Stomach smooth muscle (tissue), 2 donors: ENCODE results near the gene KPNB1.

Experiments used
- H3K27ac ChIP-seq: one replicate; pipeline ENCODE4 v1.7.0; 2013; ENCODE audit warnings: mild to moderate bottlenecking, low read length, inconsistent platforms
- H3K27me3 ChIP-seq, 2 donors: one replicate each; pipeline ENCODE4 v1.7.0; 2013; ENCODE audit warnings: low read length in 2 of 2; ENCODE audit not compliant: insufficient read depth in 2 of 2, control insufficient read depth in 1 of 2
- H3K36me3 ChIP-seq, 2 donors: one replicate each; pipeline ENCODE4 v1.7.0; 2013; ENCODE audit warnings: low read length in 2 of 2; ENCODE audit not compliant: control insufficient read depth in 2 of 2, insufficient read depth in 2 of 2
- H3K4me1 ChIP-seq: one replicate; pipeline ENCODE4 v1.7.0; 2013; ENCODE audit warnings: low read length; ENCODE audit not compliant: control insufficient read depth, insufficient read depth
- H3K4me3 ChIP-seq, 2 donors: one replicate each; pipeline ENCODE4 v1.7.0; 2013; ENCODE audit warnings: low read length in 2 of 2
- H3K9ac ChIP-seq, 2 donors: one replicate each; pipeline ENCODE4 v1.7.0; 2013; ENCODE audit warnings: low read length in 2 of 2, mild to moderate bottlenecking in 1 of 2
- H3K9me3 ChIP-seq, 2 donors: one replicate each; pipeline ENCODE4 v1.7.0; 2013; ENCODE audit warnings: low read length in 2 of 2; ENCODE audit not compliant: control insufficient read depth in 2 of 2
- donor health status: healthy.
- donor health status: Pancreatic carcinoma.

The KPNB1 gene

DNA sequence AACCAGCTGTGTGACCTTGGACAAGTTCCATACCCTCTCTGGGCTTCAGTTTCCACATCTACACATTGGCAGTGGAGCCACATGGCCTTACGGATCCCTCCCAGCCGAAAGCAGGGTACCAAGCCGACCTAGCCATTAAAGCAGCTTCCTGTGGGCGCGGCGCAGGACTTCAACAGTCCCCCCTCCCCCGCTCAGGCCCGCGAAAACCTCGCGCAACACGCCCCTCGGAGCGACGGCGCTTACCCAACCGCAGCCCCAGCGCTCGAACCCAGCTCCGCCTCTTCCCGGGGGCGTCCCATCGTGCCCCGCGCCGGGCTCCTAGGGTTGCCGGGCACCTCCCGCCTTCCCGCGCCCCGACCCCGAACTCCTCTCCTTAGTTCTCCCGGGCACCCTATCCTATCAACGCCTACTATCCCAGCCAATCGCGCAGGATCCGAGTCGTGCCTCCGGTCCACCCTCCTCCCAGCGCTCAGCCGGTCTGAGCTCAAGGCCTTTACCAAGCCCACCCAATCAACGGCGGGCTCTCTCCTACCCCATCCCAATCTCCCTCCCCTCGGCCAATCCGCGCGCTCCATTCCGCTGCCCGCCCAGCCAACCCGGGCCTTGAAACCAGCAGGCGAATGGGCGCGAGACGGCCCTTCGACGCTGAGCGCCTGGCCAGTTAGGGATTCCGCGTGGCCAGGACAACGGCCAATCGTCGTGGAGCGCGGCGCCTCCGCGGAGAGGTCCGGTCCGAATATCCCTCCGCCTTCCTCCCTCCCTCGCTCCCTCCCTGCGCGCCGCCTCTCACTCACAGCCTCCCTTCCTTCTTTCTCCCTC is at the start of gene KPNB1:
TSS of gene KPNB1 (plus strand) at position 767 of the 819 bp plus-strand sequence. CDS start 326 bp downstream, outside the sequence.
- Histone ChIP-seq H3K9me3 (no peaks in the 10 kb centered on the region), H3K36me3 (peaks cover 10 to 17% of the 10 kb centered on the region in 2 donors), H3K27ac (peak within 1 kb of the TSS; percentile 90), H3K27me3 (no peaks in the 10 kb centered on the region), H3K4me1 (peaks cover 25% of the 10 kb centered on the region), H3K9ac (peak within 1 kb of the TSS; percentile 85 to 90), H3K4me3 (peak within 1 kb of the TSS; percentile 84 to 93)

DNA sequence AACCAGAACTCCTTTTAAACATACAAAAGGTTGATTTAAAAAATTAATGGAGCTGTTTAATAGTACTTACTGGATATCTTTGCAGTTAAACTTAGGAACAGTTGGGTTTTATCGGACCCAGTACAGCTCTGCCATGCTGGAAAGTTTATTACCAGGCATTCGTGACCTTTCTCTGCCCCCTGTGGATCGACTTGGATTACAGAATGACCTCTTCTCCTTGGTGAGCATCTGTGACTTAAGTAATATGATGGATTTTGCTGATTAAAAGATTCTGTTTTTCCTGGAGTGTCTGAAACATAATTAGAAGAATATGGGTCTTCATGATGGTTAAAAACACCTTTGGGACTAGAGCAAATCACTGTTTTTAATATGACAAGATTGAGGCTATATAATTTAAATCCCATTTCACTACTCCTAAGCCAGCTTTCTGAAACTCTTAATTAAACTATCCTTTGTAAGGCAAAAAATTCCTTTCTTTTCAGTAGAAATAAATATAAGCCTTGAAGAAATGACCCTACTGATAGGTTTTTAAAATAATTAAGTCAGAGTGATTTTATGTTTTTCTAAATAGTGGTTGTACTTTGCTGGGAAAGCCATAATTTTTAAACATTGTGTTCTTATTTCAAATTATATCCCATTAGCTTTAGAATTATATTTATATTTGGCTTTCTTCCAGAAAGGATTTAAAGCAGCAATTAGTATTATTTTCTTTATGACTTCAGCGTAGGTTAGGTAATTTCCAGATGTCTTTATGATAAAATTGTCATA is 45.7 kb upstream of the KPNB1 start:
- Histone ChIP-seq H3K9ac (no peak overlapping the region), H3K36me3 (peaks cover 21 to 25% of the 10 kb centered on the region in 2 donors), H3K27ac (no peak overlapping the region), H3K4me3 (no peak overlapping the region), H3K27me3 (no peaks in the 10 kb centered on the region), H3K4me1 (no peaks in the 10 kb centered on the region), H3K9me3 (no peaks in the 10 kb centered on the region)

DNA sequence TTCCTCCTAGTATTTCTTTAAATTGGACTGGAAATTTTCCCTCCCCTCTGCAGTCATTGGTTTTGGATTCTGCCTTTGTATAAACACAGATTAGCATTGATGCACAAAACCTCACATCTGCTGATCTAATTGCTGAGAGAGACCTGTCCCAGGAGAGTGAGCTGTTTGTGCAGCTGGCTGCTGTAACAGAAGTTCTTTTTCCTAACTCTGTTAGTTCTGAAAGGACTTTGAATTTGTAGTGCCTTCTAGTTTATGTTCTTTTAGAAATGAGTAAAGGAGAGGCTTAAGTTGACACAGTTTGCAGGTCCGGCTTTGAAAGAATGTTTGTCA is 45.2 kb upstream of the KPNB1 start:
- H3K36me3 ChIP-seq: peaks cover 18 to 28% of the 10 kb centered on the region in 2 donors
- H3K27ac ChIP-seq: no peak overlapping the region
- H3K4me3 ChIP-seq: no peak overlapping the region
- no peaks in the 10 kb centered on the region for H3K9me3 ChIP-seq
- no peaks in the 10 kb centered on the region for H3K27me3 ChIP-seq
- H3K9ac ChIP-seq: no peak overlapping the region
- H3K4me1 ChIP-seq: no peaks in the 10 kb centered on the region

DNA sequence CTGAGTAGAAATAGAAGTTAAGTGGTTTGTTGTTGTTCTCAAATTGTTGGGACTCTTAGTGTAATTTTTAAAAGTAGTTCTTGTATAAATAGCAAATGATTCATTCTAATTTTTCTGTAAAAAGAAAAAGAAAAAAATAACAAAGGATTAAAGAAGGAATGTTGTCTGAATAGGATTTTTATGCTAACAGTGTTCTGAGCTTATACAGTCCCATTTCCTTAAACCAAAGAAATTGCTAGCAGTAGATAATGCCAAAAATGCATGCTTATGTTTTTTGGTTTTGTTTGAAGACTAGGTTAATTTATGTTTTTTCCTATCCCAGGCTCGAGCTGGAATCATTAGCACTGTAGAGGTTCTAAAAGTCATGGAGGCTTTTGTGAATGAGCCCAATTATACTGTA is 44.7 kb upstream of the KPNB1 start:
- Histone ChIP-seq H3K27me3 (no peaks in the 10 kb centered on the region), H3K9ac (no peak overlapping the region), H3K4me3 (no peak overlapping the region), H3K9me3 (no peaks in the 10 kb centered on the region), H3K27ac (no peak overlapping the region), H3K4me1 (no peaks in the 10 kb centered on the region), H3K36me3 (peaks cover 16 to 28% of the 10 kb centered on the region in 2 donors)

DNA sequence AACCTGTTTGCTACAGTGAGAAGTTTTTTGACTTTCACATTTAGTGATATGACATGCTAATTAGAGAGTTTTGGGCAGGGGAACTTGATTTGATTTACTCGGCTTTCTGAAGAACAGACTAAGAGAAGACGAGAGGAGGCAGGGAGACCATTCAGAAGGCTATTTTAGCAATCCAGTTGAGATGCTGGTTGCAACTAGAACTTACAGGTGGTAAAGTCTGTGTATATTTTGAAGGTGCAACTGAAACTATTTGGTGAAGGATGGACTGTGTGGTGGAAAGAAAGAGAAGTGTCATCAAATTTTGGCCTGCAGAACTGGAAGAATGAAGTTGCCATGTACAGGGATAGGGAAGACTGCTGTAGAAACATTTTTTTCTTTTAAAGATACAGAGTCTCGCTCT is 42.2 kb upstream of the KPNB1 start:
- Histone ChIP-seq H3K9me3 (no peaks in the 10 kb centered on the region), H3K4me3 (no peak overlapping the region), H3K9ac (no peak overlapping the region), H3K4me1 (no peaks in the 10 kb centered on the region), H3K27me3 (no peaks in the 10 kb centered on the region), H3K27ac (no peak overlapping the region), H3K36me3 (peaks cover 12 to 19% of the 10 kb centered on the region in 2 donors)

DNA sequence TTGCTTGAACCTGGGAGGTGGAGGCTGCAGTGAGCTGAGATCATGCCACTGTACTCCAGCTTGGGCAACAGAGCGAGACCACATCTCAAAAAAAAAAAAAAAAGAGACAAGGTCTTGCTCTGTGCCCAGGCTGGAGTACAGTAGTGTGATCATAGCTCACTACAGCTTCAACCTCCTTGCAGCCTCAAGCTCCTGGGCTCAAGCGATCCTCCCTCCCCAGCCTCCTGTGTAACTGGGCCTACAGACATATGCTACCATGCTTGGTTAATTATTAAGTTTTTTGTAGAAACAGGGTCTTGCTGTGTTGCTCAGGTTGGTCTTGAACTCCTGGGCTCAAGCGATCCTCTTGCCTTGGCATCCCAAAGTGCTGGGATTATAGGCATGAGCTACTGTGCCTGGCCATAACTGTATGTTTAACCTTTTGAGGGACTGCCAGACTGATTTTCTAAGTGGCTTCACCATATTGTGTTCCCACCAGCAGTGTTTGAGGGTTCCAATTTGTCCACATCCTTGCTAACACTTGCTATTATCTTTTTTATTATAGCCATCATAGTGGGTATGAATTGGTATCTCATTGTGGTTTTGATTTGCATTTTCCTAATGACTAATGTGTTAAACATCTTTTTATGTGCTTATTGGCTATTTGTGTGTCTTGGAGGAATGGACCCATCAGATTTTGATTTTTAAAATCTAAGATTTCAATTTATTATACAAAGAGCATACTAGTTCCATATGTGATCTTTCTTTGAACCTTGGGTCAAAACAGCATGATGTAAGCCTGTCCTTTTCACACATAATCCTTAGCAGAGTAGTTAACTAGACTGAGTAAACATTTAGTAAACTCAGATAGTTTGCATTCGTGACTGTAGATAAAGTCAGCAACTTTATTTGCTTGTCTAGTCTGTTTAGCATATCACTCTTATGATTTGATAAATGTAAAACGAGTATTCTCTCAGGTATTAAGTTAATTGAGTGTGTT is 38.1 kb upstream of the KPNB1 start:
- H3K36me3 ChIP-seq: peaks cover 19 to 21% of the 10 kb centered on the region in 2 donors
- no peak overlapping the region for H3K4me3 ChIP-seq
- no peaks in the 10 kb centered on the region for H3K27me3 ChIP-seq
- H3K9me3 ChIP-seq: no peaks in the 10 kb centered on the region
- no peaks in the 10 kb centered on the region for H3K4me1 ChIP-seq
- H3K27ac ChIP-seq: no peak overlapping the region
- no peak overlapping the region for H3K9ac ChIP-seq

DNA sequence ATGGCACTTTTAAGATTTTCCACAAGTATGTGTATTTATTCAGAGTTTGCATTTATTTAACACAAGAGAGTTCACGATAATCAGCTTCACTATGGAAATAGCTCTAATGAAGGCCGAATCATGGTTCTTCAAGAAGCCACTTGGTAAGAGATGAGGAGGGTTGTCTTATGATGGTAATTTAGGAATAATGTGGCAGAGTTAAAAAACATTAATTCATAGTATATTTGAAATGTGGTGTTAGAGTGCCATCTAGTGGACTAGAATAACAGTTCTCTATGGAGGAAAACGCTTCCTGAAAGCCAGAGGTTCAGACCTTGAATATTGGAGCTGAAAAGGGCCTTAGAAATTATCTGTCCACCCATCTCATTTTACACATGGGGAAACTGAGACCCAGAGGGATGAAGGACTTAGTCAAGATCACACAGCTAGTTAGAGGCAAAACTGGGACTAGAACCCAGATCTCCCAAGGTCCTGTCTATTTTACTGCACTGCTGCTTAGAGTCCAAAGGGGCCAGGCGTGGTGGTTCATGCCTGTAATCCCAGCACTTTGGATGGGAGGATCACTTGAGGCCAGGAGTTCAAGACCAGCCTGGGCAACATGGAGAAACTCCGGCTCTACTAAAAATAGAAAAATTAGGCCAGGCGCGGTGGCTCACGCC is 33.8 kb upstream of the KPNB1 start:
- Histone ChIP-seq H3K4me3 (no peak overlapping the region), H3K36me3 (peaks cover 22 to 25% of the 10 kb centered on the region in 2 donors), H3K9me3 (no peaks in the 10 kb centered on the region), H3K27me3 (no peaks in the 10 kb centered on the region), H3K27ac (no peak overlapping the region), H3K4me1 (no peaks in the 10 kb centered on the region), H3K9ac (no peak overlapping the region)

DNA sequence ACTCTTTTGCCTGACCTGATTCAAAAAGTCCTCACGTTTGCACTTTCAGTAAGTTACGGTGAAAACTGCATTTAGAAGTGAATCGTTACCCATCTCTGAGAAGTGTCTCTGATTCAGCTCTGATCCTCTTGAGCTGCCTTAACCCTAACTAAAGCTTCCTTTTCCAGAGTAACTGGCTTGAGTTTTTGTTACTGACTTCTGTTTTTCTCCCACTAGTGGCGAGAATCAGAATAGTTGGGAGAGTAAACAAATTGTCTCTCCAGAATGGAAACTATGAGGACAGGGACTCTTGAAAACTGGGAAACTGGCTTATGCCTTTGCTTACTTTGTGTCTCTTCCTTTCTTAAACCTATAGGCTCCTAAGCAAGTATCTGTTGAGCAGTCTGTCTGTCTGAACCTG is 31.3 kb upstream of the KPNB1 start:
- Histone ChIP-seq H3K27ac (no peak overlapping the region), H3K9ac (peak overlapping the region in 1 of 2 donors; percentile 29), H3K36me3 (peaks cover 11 to 24% of the 10 kb centered on the region in 2 donors), H3K4me1 (peaks cover 9% of the 10 kb centered on the region), H3K4me3 (no peak overlapping the region), H3K27me3 (no peaks in the 10 kb centered on the region), H3K9me3 (no peaks in the 10 kb centered on the region)

DNA sequence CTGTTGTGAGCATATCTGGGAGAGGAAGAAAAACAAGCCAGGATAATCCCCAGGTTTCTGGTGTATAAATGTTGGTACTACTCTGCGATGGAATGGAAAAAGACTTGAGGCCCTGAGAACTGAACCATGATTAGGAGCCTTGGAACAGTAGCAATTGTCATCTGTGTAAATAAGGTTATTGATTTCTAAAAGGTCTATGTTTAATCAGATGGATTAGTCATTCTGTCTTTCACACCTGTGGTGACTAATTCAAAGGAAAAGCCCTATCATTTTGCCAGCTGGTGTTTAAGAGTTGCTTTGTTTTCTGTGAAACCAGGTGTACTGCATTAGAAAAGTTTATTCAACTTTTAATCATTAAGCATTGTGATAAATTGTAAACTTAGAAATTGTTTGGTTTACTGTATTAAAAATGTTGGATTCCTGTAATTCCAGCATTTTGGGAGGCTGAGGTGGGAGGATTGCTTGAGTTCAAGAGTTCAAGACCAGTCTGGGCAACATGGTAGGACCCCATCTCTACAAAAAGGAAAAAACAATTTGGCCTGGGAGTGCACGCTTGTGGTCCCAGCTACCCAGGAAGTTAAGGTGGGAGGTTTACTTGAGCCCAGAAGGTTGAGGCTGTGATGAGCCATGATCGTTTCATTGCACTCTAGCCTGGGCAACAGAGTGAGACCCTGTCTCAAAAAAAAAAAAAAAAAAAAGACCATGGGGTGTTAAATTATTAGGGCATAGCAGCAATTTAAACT is 29.0 kb upstream of the KPNB1 start:
- H3K27ac ChIP-seq: peak overlapping the region; percentile 2
- H3K4me1 ChIP-seq: peaks cover 9% of the 10 kb centered on the region
- no peak overlapping the region for H3K9ac ChIP-seq
- no peaks in the 10 kb centered on the region for H3K9me3 ChIP-seq
- H3K27me3 ChIP-seq: no peaks in the 10 kb centered on the region
- H3K4me3 ChIP-seq: no peak overlapping the region
- peaks cover 7 to 29% of the 10 kb centered on the region in 2 donors for H3K36me3 ChIP-seq
